Tibial nerve (tissue), 4 donors: ENCODE measurements around the gene UBXN7. TPM values are rescaled to one million over a fixed set of nuclear protein-coding genes. Genes with fewer than 3 reads are reported as not detected.

ENCODE experiments used
- DNase-seq, 2 donors: peaks; one replicate each; pipeline ENCODE4 v3.0.0-alpha.2; 2019; ENCODE audit warnings: low spot score in 2 of 2
- H3K27ac ChIP-seq, 4 donors: fragments of 200-600 bp; sonication (generic) in 3 of 4; one replicate each; pipeline ENCODE4 v1.5.1; 2017 to 2019; ENCODE audit warnings: mild to moderate bottlenecking in 1 of 4
- H3K27me3 ChIP-seq, 2 donors: fragments of 200-600 bp; sonication (generic) in 1 of 2; one replicate each; pipeline versions ENCODE4 v1.5.1 to v1.6.0; 2017 to 2019
- H3K36me3 ChIP-seq, 3 donors: fragments of 200-600 bp; sonication (generic); one replicate each; pipeline ENCODE4 v1.5.1; 2018 to 2019
- H3K4me1 ChIP-seq, 4 donors: fragments of 200-600 bp; sonication (generic) in 3 of 4; one replicate each; pipeline ENCODE4 v1.5.1; 2017 to 2019
- H3K4me3 ChIP-seq, 4 donors: fragments of 200-600 bp; sonication (generic) in 3 of 4; one replicate each; pipeline ENCODE4 v1.5.1; 2017 to 2019; ENCODE audit warnings: mild to moderate bottlenecking in 1 of 4, moderate library complexity in 1 of 4
- H3K9me3 ChIP-seq, 4 donors: fragments of 200-600 bp; sonication (generic) in 3 of 4; one replicate each; pipeline ENCODE4 v1.5.1; 2017 to 2019
- POLR2A ChIP-seq, 2 donors: fragments of 450-650 bp; IDR thresholded peaks; one replicate each; pipeline ENCODE4 v1.6.1; 2017; ENCODE audit warnings: antibody characterized with exemption in 2 of 2, mild to moderate bottlenecking in 2 of 2, moderate library complexity in 2 of 2
- WGBS, 2 donors: methylation state at CpG; one replicate each; pipeline ENCODE4 v1.1.5; 2018; 5-methylcytosine and 5-hydroxymethylcytosine counted together
- small RNA-seq: library from RNA; depleted of rRNA; stranded (forward); fragments of <200 nt; gene quantifications from one replicate; pipeline ENCODE3, GENCODE V24; 2016
- total RNA-seq, 4 donors: library from RNA; depleted of rRNA; stranded (reverse); fragments of >200 nt; gene quantifications; one replicate each; pipeline ENCODE4 v1.1.0, GENCODE V29; 2016

UBXN7 gene
- total RNA-seq, 4 donors from 2014 or later = 19.0 to 25.2 (median 21.4) TPM

GRCh38 chr3:196298521-196298920 is 133.7 kb downstream of the UBXN7 start:
- Histone ChIP-seq H3K9me3 (no peaks in the 10 kb centered on the region), H3K27ac (no peak overlapping the region), H3K4me3 (no peak overlapping the region), H3K4me1 (no peaks in the 10 kb centered on the region), H3K27me3 (no peaks in the 10 kb centered on the region), H3K36me3 (peaks cover 0 to 42% (median 0%) of the 10 kb centered on the region in 3 donors)
- WGBS, 2 donors = 90 to 95% methylated on average over 2 of the region's 2 CpGs
- DNase-seq = no peak
- TF ChIP-seq POLR2A (IDR thresholded peaks at IDR 0.05) = no peak

Small RNA genes lying within 50 kb of the gene (small RNA-seq; reads per million reads assigned to genes)
- not detected for gene AC069257.2
- not detected for gene AC083822.1
- not detected for gene AC117490.1
- not detected for gene RN7SL434P
- not detected for gene RN7SL738P
- not detected for gene RNU6-1279P
- gene RNU6-910P = not detected

Other genes with a start within 250 kb of the UBXN7 start
- not detected for gene ZDHHC19, start 221.0 kb downstream of the UBXN7 start, total RNA-seq
- gene SLC51A, start 215.9 kb downstream of the UBXN7 start, total RNA-seq = under 1 TPM in 2 of 4 donors, not detected in 2; 0.30 to 0.66 TPM
- gene PCYT1A, start 144.7 kb downstream of the UBXN7 start, total RNA-seq = 10 to 100 TPM; 51.9 to 98.1 (median 73.0) TPM
- 10 to 100 TPM in 1 of 4 donors, 1 to 10 TPM in 3; 6.9 to 15.3 (median 8.1) TPM for gene DYNLT2B, start 114.2 kb downstream of the UBXN7 start, total RNA-seq
- not detected for gene TM4SF19, start 94.0 kb downstream of the UBXN7 start, total RNA-seq
- 10 to 100 TPM; 23.6 to 26.2 (median 24.9) TPM for gene RNF168, start 71.3 kb upstream of the UBXN7 start, total RNA-seq
- not detected for gene SMCO1, start 82.9 kb upstream of the UBXN7 start, total RNA-seq
- gene WDR53, start 136.1 kb upstream of the UBXN7 start, total RNA-seq = 10 to 100 TPM in 1 of 4 donors, 1 to 10 TPM in 3; 6.1 to 17.4 (median 9.1) TPM
- gene FBXO45, start 136.2 kb upstream of the UBXN7 start, total RNA-seq = 10 to 100 TPM in 1 of 4 donors, 1 to 10 TPM in 3; 7.8 to 14.9 (median 8.7) TPM
- 10 to 100 TPM in 3 of 4 donors, 1 to 10 TPM in 1; 8.6 to 16.4 (median 12.7) TPM for gene NRROS, start 207.3 kb upstream of the UBXN7 start, total RNA-seq